ENCODE measurements around the gene PAEP.

DNA sequence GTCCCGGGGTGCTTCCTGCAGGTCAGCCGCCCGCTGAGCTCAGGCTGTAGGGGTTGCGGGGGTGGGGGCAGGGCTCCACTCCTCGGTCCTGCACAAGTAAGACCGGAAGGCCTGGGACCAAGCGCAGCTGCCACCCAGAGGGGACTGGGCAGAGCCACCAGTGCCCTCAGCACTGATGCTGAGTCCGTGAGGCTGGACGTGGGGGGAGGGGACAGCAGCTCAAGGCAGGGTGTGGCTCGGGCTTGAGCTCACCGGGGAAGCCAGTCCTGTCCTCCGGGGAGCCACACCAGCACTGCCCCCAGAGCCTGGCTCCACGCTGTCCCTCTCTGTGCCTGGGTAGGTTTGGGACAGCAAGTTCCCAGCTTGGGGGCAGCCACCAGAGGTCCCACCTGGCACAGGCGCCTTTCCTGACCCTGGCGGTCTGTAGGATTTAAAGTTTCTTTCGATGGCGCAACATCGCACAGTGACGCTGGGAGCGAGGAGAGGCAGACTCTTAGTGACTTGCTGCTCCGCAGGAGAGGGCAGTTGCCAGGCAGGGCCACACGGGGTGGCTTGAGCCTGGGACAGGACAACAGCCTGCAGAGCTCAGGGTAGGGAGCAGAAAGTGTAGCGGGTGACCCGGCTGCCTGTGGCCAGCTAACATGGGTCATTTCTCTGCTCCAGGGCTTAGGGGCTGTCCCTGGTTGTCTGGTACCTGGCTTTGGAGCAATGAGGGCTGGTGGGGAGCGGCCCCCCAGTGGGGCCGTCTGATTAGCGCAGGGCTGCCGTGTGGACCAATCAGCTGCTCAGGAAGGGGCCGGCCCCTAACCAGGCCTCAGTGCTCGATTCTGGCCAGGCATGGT is 34.6 kb upstream of the PAEP start:
- TF ChIP-seq, protein P1, sequence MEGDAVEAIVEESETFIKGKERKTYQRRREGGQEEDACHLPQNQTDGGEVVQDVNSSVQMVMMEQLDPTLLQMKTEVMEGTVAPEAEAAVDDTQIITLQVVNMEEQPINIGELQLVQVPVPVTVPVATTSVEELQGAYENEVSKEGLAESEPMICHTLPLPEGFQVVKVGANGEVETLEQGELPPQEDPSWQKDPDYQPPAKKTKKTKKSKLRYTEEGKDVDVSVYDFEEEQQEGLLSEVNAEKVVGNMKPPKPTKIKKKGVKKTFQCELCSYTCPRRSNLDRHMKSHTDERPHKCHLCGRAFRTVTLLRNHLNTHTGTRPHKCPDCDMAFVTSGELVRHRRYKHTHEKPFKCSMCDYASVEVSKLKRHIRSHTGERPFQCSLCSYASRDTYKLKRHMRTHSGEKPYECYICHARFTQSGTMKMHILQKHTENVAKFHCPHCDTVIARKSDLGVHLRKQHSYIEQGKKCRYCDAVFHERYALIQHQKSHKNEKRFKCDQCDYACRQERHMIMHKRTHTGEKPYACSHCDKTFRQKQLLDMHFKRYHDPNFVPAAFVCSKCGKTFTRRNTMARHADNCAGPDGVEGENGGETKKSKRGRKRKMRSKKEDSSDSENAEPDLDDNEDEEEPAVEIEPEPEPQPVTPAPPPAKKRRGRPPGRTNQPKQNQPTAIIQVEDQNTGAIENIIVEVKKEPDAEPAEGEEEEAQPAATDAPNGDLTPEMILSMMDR (IDR thresholded peaks at IDR 0.05), result 0 out of 2 replicates have a peak, but pooled peaks have one; percentile 7
- TF ChIP-seq, protein P2, sequence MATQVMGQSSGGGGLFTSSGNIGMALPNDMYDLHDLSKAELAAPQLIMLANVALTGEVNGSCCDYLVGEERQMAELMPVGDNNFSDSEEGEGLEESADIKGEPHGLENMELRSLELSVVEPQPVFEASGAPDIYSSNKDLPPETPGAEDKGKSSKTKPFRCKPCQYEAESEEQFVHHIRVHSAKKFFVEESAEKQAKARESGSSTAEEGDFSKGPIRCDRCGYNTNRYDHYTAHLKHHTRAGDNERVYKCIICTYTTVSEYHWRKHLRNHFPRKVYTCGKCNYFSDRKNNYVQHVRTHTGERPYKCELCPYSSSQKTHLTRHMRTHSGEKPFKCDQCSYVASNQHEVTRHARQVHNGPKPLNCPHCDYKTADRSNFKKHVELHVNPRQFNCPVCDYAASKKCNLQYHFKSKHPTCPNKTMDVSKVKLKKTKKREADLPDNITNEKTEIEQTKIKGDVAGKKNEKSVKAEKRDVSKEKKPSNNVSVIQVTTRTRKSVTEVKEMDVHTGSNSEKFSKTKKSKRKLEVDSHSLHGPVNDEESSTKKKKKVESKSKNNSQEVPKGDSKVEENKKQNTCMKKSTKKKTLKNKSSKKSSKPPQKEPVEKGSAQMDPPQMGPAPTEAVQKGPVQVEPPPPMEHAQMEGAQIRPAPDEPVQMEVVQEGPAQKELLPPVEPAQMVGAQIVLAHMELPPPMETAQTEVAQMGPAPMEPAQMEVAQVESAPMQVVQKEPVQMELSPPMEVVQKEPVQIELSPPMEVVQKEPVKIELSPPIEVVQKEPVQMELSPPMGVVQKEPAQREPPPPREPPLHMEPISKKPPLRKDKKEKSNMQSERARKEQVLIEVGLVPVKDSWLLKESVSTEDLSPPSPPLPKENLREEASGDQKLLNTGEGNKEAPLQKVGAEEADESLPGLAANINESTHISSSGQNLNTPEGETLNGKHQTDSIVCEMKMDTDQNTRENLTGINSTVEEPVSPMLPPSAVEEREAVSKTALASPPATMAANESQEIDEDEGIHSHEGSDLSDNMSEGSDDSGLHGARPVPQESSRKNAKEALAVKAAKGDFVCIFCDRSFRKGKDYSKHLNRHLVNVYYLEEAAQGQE (IDR thresholded peaks at IDR 0.05; ENCODE audit: insufficient read depth in 1 of 2, low read depth in 2 of 2, low read length in 1 of 2), result no peak
- TF ChIP-seq POLR2AphosphoS5 (IDR thresholded peaks at IDR 0.05; ENCODE audit: low read depth, low read length) (no peak), TCF7L2 (IDR thresholded peaks at IDR 0.05; ENCODE audit: low read depth, low read length) (no peak), SIN3A (IDR thresholded peaks at IDR 0.05; ENCODE audit: borderline replicate concordance, insufficient read depth, low read depth, low read length) (no peak)

All from Panc1 (cell line).